OCI-LY1 (cell line): Measurements from ENCODE around the gene SEPTIN5.

Source experiments
- CTCF ChIP-seq: fragments of 200-600 bp; sonication (generic), shearing (Covaris generic); IDR thresholded peaks from 2 replicates; pipeline ENCODE4 v1.5.1; 2017; ENCODE audit warnings: mild to moderate bottlenecking, antibody characterized with exemption, low read length, moderate library complexity, mixed read lengths
- EZH2 ChIP-seq: fragments of 200-600 bp; sonication (generic), shearing (Covaris generic); IDR thresholded peaks from 2 replicates; pipeline ENCODE4 v1.8.0; 2017; ENCODE audit warnings: borderline replicate concordance, mixed run types, mild to moderate bottlenecking, antibody characterized with exemption, low read length, moderate library complexity, mixed read lengths

GRCh38 chr22:19740586-19740985 is 26.3 kb downstream of the SEPTIN5 start:
- TF ChIP-seq CTCF, result no peak
- no peak for TF ChIP-seq EZH2
